IMR-90 (cell line): ENCODE measurements around the gene EXOC4. TPM values are rescaled to one million over a fixed set of nuclear protein-coding genes. Genes with fewer than 3 reads are reported as not detected.

Source experiments
- ATAC-seq: fragments of 200-7000 bp; cut with Tn5 transposase; 2 replicates; pipeline ENCODE4 v1.9.1; 2020; ENCODE audit warnings: low read depth, mild to moderate bottlenecking, moderate library complexity
- BruUV-seq: library from RNA; stranded (reverse); fragments of 400-500 nt; replicated peaks from 2 replicates; lab custom pipeline; 2021; lab: Mats Ljungman, UMichigan
- CTCF ChIA-PET: fragments of 300-600 bp; formaldehyde crosslinking; extraction: SDS; loops from one replicate; lab custom pipeline; 2021; ENCODE audit warnings: antibody characterized with exemption; lab: Yijun Ruan, JAX
- POLR2A ChIA-PET: fragments of 300-600 bp; sonication (Branson Sonifier 250); formaldehyde crosslinking; loops from one replicate; lab custom pipeline; 2022; ENCODE audit warnings: antibody characterized with exemption; ENCODE audit not compliant: unreplicated experiment; lab: Charles Lee
- DNase-seq: peaks from one replicate; pipeline ENCODE4 v3.0.0; 2013
- H2AFZ ChIP-seq: replicated peaks from 2 replicates; pipeline ENCODE3; 2013; ENCODE audit warnings: low read length, mild to moderate bottlenecking; ENCODE audit not compliant: poor library complexity
- H2AK5ac ChIP-seq: 2 replicates; pipeline ENCODE4 v1.6.1; 2013; ENCODE audit warnings: low read depth, low read length, inconsistent platforms
- H2AK9ac ChIP-seq: replicated peaks from 2 replicates; pipeline ENCODE3; 2013; ENCODE audit warnings: mild to moderate bottlenecking, low read depth, low read length, moderate library complexity; ENCODE audit not compliant: poor library complexity
- H2BK120ac ChIP-seq: 2 replicates; pipeline ENCODE4 v1.6.1; 2013; ENCODE audit warnings: low read depth, low read length, inconsistent platforms
- H2BK15ac ChIP-seq: 3 replicates; pipeline ENCODE4 v1.6.1; 2013; ENCODE audit warnings: low read depth, low read length, inconsistent platforms
- H2BK20ac ChIP-seq: 2 replicates; pipeline ENCODE4 v1.6.1; 2013; ENCODE audit warnings: low read depth, mild to moderate bottlenecking, inconsistent platforms, low read length, moderate library complexity
- H2BK5ac ChIP-seq: 2 replicates; pipeline ENCODE4 v1.6.1; 2013; ENCODE audit warnings: mild to moderate bottlenecking, low read depth, low read length, inconsistent platforms; ENCODE audit not compliant: poor library complexity, severe bottlenecking
- H3K14ac ChIP-seq: replicated peaks from 2 replicates; pipeline ENCODE4 v1.6.1; 2013; ENCODE audit warnings: low read depth, low read length, inconsistent platforms
- H3K18ac ChIP-seq: 2 replicates; pipeline ENCODE4 v1.6.1; 2013; ENCODE audit warnings: low read depth, low read length, control low read depth
- H3K23ac ChIP-seq: 2 replicates; pipeline ENCODE4 v1.6.1; 2013; ENCODE audit warnings: low read depth, low read length, inconsistent platforms
- H3K27ac ChIP-seq: 2 replicates; pipeline ENCODE4 v1.5.1; 2013; ENCODE audit warnings: mild to moderate bottlenecking, control low read depth, low read length; ENCODE audit not compliant: insufficient read depth
- H3K27me3 ChIP-seq: 2 replicates; pipeline ENCODE4 v1.6.1; 2013; ENCODE audit warnings: low read length; ENCODE audit not compliant: control insufficient read depth, insufficient read depth
- H3K36me3 ChIP-seq: 2 replicates; pipeline ENCODE4 v1.6.1; 2013; ENCODE audit warnings: low read length, mixed read lengths; ENCODE audit not compliant: control insufficient read depth, insufficient read depth
- H3K4ac ChIP-seq: 2 replicates; pipeline ENCODE4 v1.6.1; 2013; ENCODE audit warnings: low read depth, low read length, inconsistent platforms
- H3K4me1 ChIP-seq: 2 replicates; pipeline ENCODE4 v1.6.1; 2013; ENCODE audit warnings: low read length, mixed read lengths; ENCODE audit not compliant: control insufficient read depth, insufficient read depth
- H3K4me2 ChIP-seq: 2 replicates; pipeline ENCODE4 v1.6.1; 2013; ENCODE audit warnings: low read depth, mild to moderate bottlenecking, control low read depth, low read length, moderate library complexity
- H3K4me3 ChIP-seq: 2 replicates; pipeline ENCODE4 v1.5.1; 2013; ENCODE audit warnings: low read depth, mild to moderate bottlenecking, control low read depth, low read length, moderate library complexity; ENCODE audit not compliant: insufficient read depth
- H3K56ac ChIP-seq: 2 replicates; pipeline ENCODE4 v1.6.1; 2013; ENCODE audit warnings: low read length, inconsistent platforms; ENCODE audit not compliant: insufficient read depth; ENCODE audit errors: extremely low read depth
- H3K79me1 ChIP-seq, 2 experiments: 2 replicates each; pipeline ENCODE4 v1.6.1; 2013; ENCODE audit warnings: low read length in 2 of 2, inconsistent platforms in 1 of 2, low read depth in 1 of 2
- H3K9ac ChIP-seq: 2 replicates; pipeline ENCODE4 v1.6.1; 2013; ENCODE audit warnings: low read depth, low read length, control low read depth
- H3K9me1 ChIP-seq: 2 replicates; pipeline ENCODE4 v1.6.1; 2013; ENCODE audit warnings: low read length, inconsistent platforms; ENCODE audit not compliant: insufficient read depth
- H3K9me3 ChIP-seq: 2 replicates; pipeline ENCODE4 v1.6.1; 2013; ENCODE audit warnings: low read length; ENCODE audit not compliant: control insufficient read depth, insufficient read depth
- H4K20me1 ChIP-seq: 2 replicates; pipeline ENCODE4 v1.6.1; 2013; ENCODE audit warnings: low read length, inconsistent platforms; ENCODE audit not compliant: insufficient read depth
- H4K5ac ChIP-seq: 2 replicates; pipeline ENCODE4 v1.6.1; 2013; ENCODE audit warnings: mild to moderate bottlenecking, low read depth, low read length, control low read depth
- H4K8ac ChIP-seq, 2 experiments: 2 replicates each; pipeline ENCODE4 v1.6.1; 2013; ENCODE audit warnings: low read depth in 2 of 2, low read length in 2 of 2, control low read depth in 1 of 2, inconsistent platforms in 1 of 2
- H4K91ac ChIP-seq: 2 replicates; pipeline ENCODE4 v1.6.1; 2013; ENCODE audit warnings: low read depth, low read length, inconsistent platforms; ENCODE audit not compliant: insufficient read depth
- BHLHE40 ChIP-seq: fragments of 150-350 bp; IDR thresholded peaks from 2 replicates; pipeline ENCODE4 v1.6.1; 2016; ENCODE audit warnings: mild to moderate bottlenecking, low read depth, low read length
- CEBPB ChIP-seq: IDR thresholded peaks from 2 replicates; pipeline ENCODE4 v1.6.1; 2012; ENCODE audit warnings: low read depth, low read length, improper control_type of control experiment
- ELK1 ChIP-seq: fragments of 150-350 bp; IDR thresholded peaks from 2 replicates; pipeline ENCODE4 v1.6.1; 2016; ENCODE audit warnings: low read depth, mild to moderate bottlenecking, low read length, moderate library complexity, borderline replicate concordance
- FOS ChIP-seq: fragments of 150-350 bp; IDR thresholded peaks from 2 replicates; pipeline ENCODE4 v1.6.1; 2016; ENCODE audit warnings: low read depth, low read length
- MAFK ChIP-seq: IDR thresholded peaks from 2 replicates; pipeline ENCODE4 v1.6.1; 2012; ENCODE audit warnings: low read depth, low read length, improper control_type of control experiment
- MXI1 ChIP-seq: IDR thresholded peaks from 2 replicates; pipeline ENCODE4 v1.6.1; 2012; ENCODE audit warnings: low read depth, mild to moderate bottlenecking, low read length, moderate library complexity, borderline replicate concordance
- NFE2L2 ChIP-seq: fragments of 150-350 bp; IDR thresholded peaks from 2 replicates; pipeline ENCODE4 v1.6.1; 2016; ENCODE audit warnings: low read depth, mild to moderate bottlenecking, low read length
- RFX5 ChIP-seq: IDR thresholded peaks from 2 replicates; pipeline ENCODE4 v1.8.0; 2012; ENCODE audit warnings: low read depth, mild to moderate bottlenecking, low read length, moderate library complexity
- WGBS, 2 experiments: methylation state at CpG; one replicate each; pipeline versions ENCODE4 v1.1.5 to v1.1.7; 2013; ENCODE audit warnings: missing lambda C conversion rate in 2 of 2; ENCODE audit not compliant: insufficient read length in 1 of 2; ENCODE audit errors: extremely low coverage in 2 of 2; 5-methylcytosine and 5-hydroxymethylcytosine counted together
- dilution Hi-C: fragments of 300-500 bp; cut with HindIII; formaldehyde crosslinking; loops from one replicate; pipeline ENCODE4 v1.14.3; 2018; ENCODE audit warnings: low sequenced_read_pairs; ENCODE audit not compliant: unreplicated experiment
- in situ Hi-C: fragments of 300-500 bp; cut with MboI; formaldehyde crosslinking; loops from 3 replicates; pipeline ENCODE4 v1.14.3; 2019; ENCODE audit warnings: low sequenced_read_pairs, inconsistent platforms, mixed read lengths
- intact Hi-C: fragments of 100-400 bp; cut with micrococcal nuclease; formaldehyde crosslinking; loops from 2 replicates; pipeline ENCODE4 v1.10.0; 2022
- polyA plus RNA-seq, 3 experiments: library from polyadenylated mRNA; depleted of rRNA; stranded (reverse); fragments of >200 nt; gene quantifications; 2 replicates each; pipeline ENCODE4 v1.2.3, GENCODE V29; 2012; ENCODE audit warnings: low replicate concordance in 1 of 3
- total RNA-seq: library from RNA; depleted of rRNA; stranded (reverse); fragments of >200 nt; gene quantifications from 2 replicates; pipeline ENCODE4 v1.2.3, GENCODE V29; 2012

EXOC4 gene
- total and polyA plus RNA-seq, 2 of the 4 experiments (the other 2 are of a cell fraction), result 25.4 to 94.6 TPM

DNA sequence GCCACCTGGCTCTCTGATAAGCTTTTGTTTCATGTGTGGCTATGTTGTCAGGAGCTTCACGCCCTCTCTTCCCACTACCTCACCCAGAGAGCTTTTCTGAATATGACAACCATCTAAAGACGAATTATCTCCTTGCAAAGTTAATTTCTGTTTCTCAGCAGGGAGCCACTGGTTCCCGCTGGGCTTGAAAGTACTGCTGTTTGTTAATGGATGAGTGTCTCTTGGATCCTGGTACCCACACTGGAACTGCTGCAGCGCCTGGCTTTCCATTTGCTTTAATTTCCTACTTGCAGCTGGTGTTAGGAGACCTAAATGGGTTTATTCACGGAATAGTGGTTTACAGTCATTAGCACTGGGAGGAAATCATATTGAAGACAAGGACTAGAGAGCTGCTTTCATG lies 606.4 kb downstream of the EXOC4 start:
- Histone ChIP-seq H3K4me1 (no peaks in the 10 kb centered on the region; the same call in 1 of the 2 replicates), H2BK20ac (no peak overlapping the region), H2AK5ac (no peak overlapping the region), H4K8ac (no peak overlapping the region), H3K36me3 (no peaks in the 10 kb centered on the region), H2BK15ac (no peak overlapping the region), H2BK120ac (no peak overlapping the region), H3K27ac (no peak overlapping the region), H4K91ac (no peak overlapping the region), H3K9me3 (no peaks in the 10 kb centered on the region), H3K18ac (no peak overlapping the region), H3K9me1 (peaks cover under 1% of the 10 kb centered on the region; the same call in 1 of the 2 replicates), H2BK5ac (no peak overlapping the region), H3K4me3 (no peak overlapping the region), H4K20me1 (no peaks in the 10 kb centered on the region), H3K56ac (no peak overlapping the region), H2AK9ac (no peak overlapping the region), H2AFZ (no peak overlapping the region), H4K5ac (no peak overlapping the region), H3K4ac (no peak overlapping the region), H3K9ac (no peak overlapping the region), H3K14ac (no peak overlapping the region), H3K4me2 (no peak overlapping the region), H3K23ac (no peak overlapping the region), H3K27me3 (no peaks in the 10 kb centered on the region), H3K79me1 (no peaks in the 10 kb centered on the region; a peak in 1 of 4 replicates)
- in situ Hi-C loops (no loop called here), dilution Hi-C loops (no loop called here), intact Hi-C loops (loop anchor here (10.0 kb wide), 2 partner anchors 294 to 604 kb away; partner anchors contain the start of gene EXOC4)
- ATAC-seq (no peak), DNase-seq (no peak)
- no TSS peak for BruUV-seq
- WGBS, 2 experiments, result no CpG with 5 or more reads among the region's 5 CpGs
- ChIA-PET CTCF (no interaction called here), POLR2A (no interaction called here)
- TF ChIP-seq CEBPB (no peak), ELK1 (no peak), MXI1 (no peak), NFE2L2 (no peak), RFX5 (no peak), FOS (no peak), BHLHE40 (no peak), MAFK (no peak)
